ENCODE measurements around the gene THSD1. TPM values are rescaled to one million over a fixed set of nuclear protein-coding genes. Genes with fewer than 3 reads are reported as not detected.

The THSD1 gene, protein sequence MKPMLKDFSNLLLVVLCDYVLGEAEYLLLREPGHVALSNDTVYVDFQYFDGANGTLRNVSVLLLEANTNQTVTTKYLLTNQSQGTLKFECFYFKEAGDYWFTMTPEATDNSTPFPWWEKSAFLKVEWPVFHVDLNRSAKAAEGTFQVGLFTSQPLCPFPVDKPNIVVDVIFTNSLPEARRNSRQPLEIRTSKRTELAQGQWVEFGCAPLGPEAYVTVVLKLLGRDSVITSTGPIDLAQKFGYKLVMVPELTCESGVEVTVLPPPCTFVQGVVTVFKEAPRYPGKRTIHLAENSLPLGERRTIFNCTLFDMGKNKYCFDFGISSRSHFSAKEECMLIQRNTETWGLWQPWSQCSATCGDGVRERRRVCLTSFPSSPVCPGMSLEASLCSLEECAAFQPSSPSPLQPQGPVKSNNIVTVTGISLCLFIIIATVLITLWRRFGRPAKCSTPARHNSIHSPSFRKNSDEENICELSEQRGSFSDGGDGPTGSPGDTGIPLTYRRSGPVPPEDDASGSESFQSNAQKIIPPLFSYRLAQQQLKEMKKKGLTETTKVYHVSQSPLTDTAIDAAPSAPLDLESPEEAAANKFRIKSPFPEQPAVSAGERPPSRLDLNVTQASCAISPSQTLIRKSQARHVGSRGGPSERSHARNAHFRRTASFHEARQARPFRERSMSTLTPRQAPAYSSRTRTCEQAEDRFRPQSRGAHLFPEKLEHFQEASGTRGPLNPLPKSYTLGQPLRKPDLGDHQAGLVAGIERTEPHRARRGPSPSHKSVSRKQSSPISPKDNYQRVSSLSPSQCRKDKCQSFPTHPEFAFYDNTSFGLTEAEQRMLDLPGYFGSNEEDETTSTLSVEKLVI
- 3.3 TPM for total RNA-seq (2021; ENCODE audit: unreplicated experiment)
- polyA plus RNA-seq (2012; ENCODE audit: insufficient read length), result 1.0 TPM
- Bru-seq, nascent RNA, result percentile 54 among the genes with signal in this experiment
- BruChase-seq, experiment 1, labeled RNA remaining after a 2-hour chase, result percentile 57 among the genes with signal in this experiment
- BruChase-seq, experiment 2, labeled RNA remaining after a 6-hour chase, result percentile 51 among the genes with signal in this experiment
- long read RNA-seq, transcript THSD1-201 (5 exons, 2,962 nt), result major isoform, 8 of 16 reads
- long read RNA-seq, partial matches to known transcripts, result 2 of 16 reads
- long read RNA-seq, other reads (novel, unspliced or antisense), result 5 of 16 reads

GRCh38 chr13:52405767-52406494 lies at the start of gene THSD1:
Gene THSD1, minus strand, starts transcription at chr13:52406172. Its CDS starts 3,572 bp downstream, at chr13:52402600.
- TF ChIP-seq, protein P1, sequence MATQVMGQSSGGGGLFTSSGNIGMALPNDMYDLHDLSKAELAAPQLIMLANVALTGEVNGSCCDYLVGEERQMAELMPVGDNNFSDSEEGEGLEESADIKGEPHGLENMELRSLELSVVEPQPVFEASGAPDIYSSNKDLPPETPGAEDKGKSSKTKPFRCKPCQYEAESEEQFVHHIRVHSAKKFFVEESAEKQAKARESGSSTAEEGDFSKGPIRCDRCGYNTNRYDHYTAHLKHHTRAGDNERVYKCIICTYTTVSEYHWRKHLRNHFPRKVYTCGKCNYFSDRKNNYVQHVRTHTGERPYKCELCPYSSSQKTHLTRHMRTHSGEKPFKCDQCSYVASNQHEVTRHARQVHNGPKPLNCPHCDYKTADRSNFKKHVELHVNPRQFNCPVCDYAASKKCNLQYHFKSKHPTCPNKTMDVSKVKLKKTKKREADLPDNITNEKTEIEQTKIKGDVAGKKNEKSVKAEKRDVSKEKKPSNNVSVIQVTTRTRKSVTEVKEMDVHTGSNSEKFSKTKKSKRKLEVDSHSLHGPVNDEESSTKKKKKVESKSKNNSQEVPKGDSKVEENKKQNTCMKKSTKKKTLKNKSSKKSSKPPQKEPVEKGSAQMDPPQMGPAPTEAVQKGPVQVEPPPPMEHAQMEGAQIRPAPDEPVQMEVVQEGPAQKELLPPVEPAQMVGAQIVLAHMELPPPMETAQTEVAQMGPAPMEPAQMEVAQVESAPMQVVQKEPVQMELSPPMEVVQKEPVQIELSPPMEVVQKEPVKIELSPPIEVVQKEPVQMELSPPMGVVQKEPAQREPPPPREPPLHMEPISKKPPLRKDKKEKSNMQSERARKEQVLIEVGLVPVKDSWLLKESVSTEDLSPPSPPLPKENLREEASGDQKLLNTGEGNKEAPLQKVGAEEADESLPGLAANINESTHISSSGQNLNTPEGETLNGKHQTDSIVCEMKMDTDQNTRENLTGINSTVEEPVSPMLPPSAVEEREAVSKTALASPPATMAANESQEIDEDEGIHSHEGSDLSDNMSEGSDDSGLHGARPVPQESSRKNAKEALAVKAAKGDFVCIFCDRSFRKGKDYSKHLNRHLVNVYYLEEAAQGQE (IDR thresholded peaks at IDR 0.05; ENCODE audit: insufficient read depth in 1 of 2, low read depth in 2 of 2, low read length in 1 of 2), result no peak
- TF ChIP-seq TCF7L2 (IDR thresholded peaks at IDR 0.05; ENCODE audit: low read depth, low read length) (no peak), SIN3A (IDR thresholded peaks at IDR 0.05; ENCODE audit: borderline replicate concordance, insufficient read depth, low read depth, low read length) (no peak), POLR2AphosphoS5 (IDR thresholded peaks at IDR 0.05; ENCODE audit: low read depth, low read length) (no peak)
- TF ChIP-seq, protein P2, sequence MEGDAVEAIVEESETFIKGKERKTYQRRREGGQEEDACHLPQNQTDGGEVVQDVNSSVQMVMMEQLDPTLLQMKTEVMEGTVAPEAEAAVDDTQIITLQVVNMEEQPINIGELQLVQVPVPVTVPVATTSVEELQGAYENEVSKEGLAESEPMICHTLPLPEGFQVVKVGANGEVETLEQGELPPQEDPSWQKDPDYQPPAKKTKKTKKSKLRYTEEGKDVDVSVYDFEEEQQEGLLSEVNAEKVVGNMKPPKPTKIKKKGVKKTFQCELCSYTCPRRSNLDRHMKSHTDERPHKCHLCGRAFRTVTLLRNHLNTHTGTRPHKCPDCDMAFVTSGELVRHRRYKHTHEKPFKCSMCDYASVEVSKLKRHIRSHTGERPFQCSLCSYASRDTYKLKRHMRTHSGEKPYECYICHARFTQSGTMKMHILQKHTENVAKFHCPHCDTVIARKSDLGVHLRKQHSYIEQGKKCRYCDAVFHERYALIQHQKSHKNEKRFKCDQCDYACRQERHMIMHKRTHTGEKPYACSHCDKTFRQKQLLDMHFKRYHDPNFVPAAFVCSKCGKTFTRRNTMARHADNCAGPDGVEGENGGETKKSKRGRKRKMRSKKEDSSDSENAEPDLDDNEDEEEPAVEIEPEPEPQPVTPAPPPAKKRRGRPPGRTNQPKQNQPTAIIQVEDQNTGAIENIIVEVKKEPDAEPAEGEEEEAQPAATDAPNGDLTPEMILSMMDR (IDR thresholded peaks at IDR 0.05), result no peak
- DNase-seq (ENCODE audit: low read depth, low spot score) (no peak), ATAC-seq (peak; percentile 91)
- H3K36me3 ChIP-seq (ENCODE audit: control insufficient read depth, insufficient read depth, low read length), result no peaks in the 10 kb centered on the region
- no peaks in the 10 kb centered on the region for H3K9me3 ChIP-seq (ENCODE audit: control insufficient read depth, insufficient read depth, low read depth, low read length)
- no TSS peak for BruUV-seq (replicated peaks)
- ChIA-PET POLR2A (no interaction called here), CTCF (no interaction called here)
- peak within 1 kb of the TSS; percentile 61 for H3K4me3 ChIP-seq (ENCODE audit: low read depth in 2 of 2, low read length in 2 of 2)
- in situ Hi-C loops (cut with HindIII; ENCODE audit: low pct_unique_long_range_greater_than_20kb, low sequenced_read_pairs) (no loop called here), intact Hi-C loops (cut with micrococcal nuclease; ENCODE audit: unreplicated experiment) (no loop called here)
- no peaks in the 10 kb centered on the region for H3K4me1 ChIP-seq (ENCODE audit: control insufficient read depth, insufficient read depth, low read length)
- H3K27ac ChIP-seq (ENCODE audit: low read length), result peak within 1 kb of the TSS; percentile 63
- no peaks in the 10 kb centered on the region for H3K27me3 ChIP-seq (ENCODE audit: control insufficient read depth, insufficient read depth, low read length)

DNA sequence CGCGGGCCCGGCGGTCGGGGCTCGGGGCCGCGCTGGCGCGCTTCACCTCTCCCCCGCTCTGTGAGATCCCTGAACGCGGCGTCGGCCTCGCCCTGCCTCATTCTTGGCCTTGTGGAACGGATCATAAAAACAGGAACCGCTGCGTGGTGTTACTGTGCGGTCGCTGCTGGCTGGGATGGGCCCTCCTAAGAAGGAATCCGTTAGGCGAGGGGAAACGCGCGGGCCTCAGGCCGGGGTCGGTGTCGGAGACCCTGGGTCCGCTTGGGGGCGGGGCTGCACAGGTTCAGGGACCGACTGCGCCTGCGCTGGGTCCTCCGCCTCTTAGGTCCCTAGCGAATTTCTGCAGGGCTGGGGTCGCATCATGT lies 49.7 kb upstream of the THSD1 start:
- ATAC-seq (peak; percentile 78), DNase-seq (ENCODE audit: low read depth, low spot score) (peak; percentile 20)
- intact Hi-C loops (cut with micrococcal nuclease; ENCODE audit: unreplicated experiment), result no loop called here
- BruUV-seq (replicated peaks), result no TSS peak
- Histone ChIP-seq H3K4me1 (ENCODE audit: control insufficient read depth, insufficient read depth, low read length) (peaks cover 21% of the 10 kb centered on the region; the same call in 1 of the 2 replicates), H3K9me3 (ENCODE audit: control insufficient read depth, insufficient read depth, low read depth, low read length) (no peaks in the 10 kb centered on the region), H3K36me3 (ENCODE audit: control insufficient read depth, insufficient read depth, low read length) (peaks cover 19% of the 10 kb centered on the region), H3K4me3 (ENCODE audit: low read depth in 2 of 2, low read length in 2 of 2) (peak overlapping the region; percentile 82 to 90), H3K27ac (ENCODE audit: low read length) (peak overlapping the region; percentile 93), H3K27me3 (ENCODE audit: control insufficient read depth, insufficient read depth, low read length) (no peaks in the 10 kb centered on the region)
- TF ChIP-seq POLR2AphosphoS5 (IDR thresholded peaks at IDR 0.05; ENCODE audit: low read depth, low read length) (no peak), SIN3A (IDR thresholded peaks at IDR 0.05; ENCODE audit: borderline replicate concordance, insufficient read depth, low read depth, low read length) (no peak), TCF7L2 (IDR thresholded peaks at IDR 0.05; ENCODE audit: low read depth, low read length) (no peak)
- TF ChIP-seq, protein P1 (IDR thresholded peaks at IDR 0.05; ENCODE audit: insufficient read depth in 1 of 2, low read depth in 2 of 2, low read length in 1 of 2), result no peak
- TF ChIP-seq, protein P2 (IDR thresholded peaks at IDR 0.05), result no peak
- ChIA-PET POLR2A (no interaction called here), CTCF (no interaction called here)
- in situ Hi-C loops (cut with HindIII; ENCODE audit: low pct_unique_long_range_greater_than_20kb, low sequenced_read_pairs), result no loop called here
